MV-4-11 (cell line): ENCODE results near the gene LCN6.

Source experiments
- DNase-seq: peaks from one replicate; lab custom pipeline; 2025; lab: John Stamatoyannopoulos, UW

Gene LCN6

DNA sequence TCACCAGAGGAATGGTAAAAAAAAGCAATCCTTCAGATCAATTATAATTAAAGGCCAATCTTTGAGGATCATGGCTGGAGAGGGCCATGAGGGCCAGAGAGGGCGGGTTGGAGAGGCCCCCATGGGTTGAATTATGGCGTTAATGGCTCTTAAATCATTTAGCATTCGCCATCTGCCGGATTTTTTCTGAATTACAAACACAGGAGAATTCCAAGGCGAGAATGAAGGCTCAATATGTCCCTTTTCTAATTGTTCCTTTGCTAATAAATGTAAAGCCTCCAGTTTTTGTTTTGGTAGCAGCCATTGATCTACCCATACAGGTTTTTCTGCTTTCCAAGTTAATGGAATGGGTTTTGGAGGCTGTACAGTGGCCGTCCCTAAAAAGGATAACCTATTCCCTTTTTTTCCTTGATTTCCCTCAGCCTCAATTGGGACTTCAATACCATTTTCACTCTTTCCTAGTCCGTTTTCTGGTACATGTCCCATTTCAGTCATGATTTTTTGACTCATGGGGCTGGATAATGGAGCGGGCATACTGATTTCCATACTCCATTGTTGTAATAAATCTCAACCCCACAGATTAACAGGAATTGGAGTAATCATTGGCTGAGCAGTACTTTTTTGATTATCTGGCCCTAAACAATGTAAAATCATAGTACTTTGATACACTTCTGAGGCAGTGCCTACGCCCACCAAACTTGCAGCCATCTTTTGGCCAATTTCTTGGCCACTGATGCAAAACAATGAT is 36.1 kb upstream of the LCN6 start:
- DNase-seq = peak; percentile 13

DNA sequence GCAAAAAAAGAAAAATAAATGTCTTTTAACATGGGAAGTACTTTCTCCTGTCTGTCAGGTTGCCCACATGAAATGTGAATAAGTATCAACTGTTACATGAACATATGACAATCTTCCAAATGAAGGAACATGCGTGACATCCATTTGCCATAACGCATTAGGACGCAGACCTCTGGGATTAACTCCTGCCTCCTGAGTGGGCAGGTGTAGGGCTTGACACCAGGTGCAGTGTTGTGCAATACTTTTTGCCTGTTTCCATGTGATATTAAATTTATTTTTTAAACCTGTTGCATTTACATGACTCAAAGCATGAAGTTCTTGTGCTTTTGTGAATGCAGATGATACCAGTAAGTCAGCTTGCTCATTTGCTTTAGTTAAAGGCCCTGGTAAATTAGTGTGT is 34.1 kb upstream of the LCN6 start:
- no peak for DNase-seq

- no peak for DNase-seq
Observed at GRCh38 chr9:136779808-136780207, 31.5 kb upstream of the LCN6 start.

DNA sequence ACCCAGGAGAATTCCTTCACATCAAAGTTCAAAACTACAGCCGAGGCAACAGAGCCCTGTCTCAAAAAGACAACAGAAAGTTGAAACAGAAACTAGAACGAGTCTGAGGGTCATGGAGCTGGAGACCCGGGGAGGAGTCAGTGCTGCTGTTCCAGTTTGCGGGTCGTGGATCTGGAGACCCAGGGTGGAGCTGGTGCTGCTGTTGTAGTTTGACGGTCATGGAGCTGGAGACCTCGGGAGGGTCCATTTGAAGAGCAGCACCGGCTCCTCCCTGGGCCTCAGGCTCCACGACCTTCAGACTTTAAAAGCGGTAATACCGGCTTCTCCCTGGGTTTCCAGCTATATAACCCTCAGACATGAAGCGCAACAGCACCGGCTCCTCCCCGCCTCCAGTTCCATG is 29.0 kb upstream of the LCN6 start:
- DNase-seq = no peak

DNA sequence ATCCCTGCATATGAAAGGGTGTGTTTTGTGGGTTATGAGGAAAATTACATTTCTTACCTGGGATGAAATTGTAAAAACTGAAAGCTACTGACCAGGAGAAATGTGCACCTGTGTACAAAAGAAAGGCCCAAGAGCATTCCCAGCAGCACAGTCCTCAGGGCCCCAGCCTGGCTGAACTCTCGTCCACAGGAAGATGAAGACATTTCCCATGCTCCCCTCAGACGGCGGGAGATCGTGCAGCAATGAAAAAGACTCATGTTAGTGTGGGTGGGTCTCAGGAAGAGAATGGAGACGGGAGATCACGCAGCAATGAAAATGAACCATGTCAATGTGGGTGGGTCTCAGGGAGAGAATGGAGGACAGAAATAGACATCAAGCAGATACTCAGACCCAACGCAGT is 28.6 kb upstream of the LCN6 start:
- no peak for DNase-seq

DNA sequence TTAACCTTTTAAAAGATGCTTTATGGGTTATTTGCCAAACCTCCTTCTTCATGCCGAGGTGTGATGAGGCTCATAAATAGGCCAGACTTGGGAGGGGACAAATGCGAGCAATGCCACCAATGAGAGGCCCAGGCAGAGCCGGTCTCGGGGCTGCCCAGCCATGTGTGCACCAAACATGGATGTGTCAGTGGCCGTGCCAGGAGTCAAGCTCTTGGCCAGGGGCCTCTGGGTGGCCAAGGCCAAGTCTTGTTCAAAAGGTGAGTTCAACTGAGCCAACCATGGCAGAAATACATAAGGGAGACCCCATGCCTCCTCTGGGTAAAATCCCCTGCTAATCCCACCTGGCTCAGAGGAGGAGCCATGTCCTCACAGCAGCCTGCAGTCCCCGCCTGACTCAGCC is 26.9 kb upstream of the LCN6 start:
- no peak for DNase-seq

GRCh38 chr9:136774416-136775045 is 26.2 kb upstream of the LCN6 start:
- no peak for DNase-seq

DNA sequence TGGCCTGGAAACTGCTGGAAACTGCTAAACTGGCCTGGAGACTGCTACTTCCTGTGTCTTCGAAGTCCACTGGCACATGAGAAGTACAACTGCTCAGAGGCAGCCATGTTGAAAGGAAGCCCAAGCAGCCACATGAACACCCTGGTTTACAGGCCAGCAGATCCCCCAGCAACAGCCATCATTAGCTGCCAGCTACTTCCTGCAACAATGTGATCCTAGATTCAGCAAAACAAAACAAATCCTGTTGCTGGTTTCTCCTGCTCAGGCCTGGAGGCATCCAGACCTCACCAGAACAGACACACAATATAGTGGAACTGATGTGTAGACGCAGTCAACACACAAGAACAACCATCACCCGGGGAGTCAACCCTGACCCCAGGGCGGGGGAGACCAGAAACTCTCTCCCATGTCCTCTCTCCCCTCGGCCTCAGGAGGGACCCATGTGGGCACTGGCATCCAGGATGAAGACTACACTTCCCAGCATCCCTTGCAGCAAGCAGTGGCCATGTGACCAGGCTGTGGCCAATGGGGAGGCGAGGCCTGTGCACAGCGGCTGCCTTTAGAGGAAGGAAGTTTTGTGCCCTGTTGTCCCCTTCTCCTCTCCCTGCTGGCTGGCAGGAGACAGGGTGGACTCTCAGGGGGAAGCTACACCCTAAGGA is 25.2 kb upstream of the LCN6 start:
- no peak for DNase-seq

GRCh38 chr9:136771907-136772415 is 23.6 kb upstream of the LCN6 start:
- no peak for DNase-seq

- no peak for DNase-seq
Observed at GRCh38 chr9:136769710-136770191, 21.4 kb upstream of the LCN6 start.

- DNase-seq = peak; percentile 38
Observed at GRCh38 chr9:136766410-136767120, 18.2 kb upstream of the LCN6 start.

DNA sequence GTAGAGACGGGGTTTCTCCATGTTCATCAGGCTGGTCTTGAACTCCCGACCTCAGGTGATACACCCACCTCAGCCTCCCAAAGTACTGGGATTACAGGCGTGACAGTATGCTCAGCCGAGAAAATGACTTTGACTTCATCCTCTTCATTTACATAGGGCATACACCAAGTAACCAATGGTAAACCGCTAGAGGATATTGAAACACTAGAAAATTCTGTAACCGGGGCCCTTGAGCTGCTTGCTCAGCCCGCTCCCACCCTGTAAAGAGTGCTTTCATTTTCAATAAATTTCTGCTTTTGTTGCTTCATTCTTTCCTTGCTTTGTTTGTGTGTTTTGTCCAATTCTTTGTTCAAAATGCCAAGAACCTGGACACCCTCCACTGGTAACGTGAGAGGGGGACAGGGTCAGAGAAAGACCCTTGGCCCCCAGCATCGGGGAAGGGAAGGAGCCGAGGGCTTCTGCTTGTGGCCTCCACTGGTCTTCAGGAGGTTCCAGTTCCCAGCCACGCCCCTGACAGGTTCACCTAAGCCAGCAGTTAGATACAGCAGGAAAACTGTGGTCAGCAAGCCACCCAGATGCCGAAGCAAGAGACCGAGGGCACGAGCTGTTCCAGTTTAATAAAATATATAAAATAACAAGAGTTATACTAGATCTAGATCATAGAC is 17.6 kb upstream of the LCN6 start:
- peak; percentile 24 for DNase-seq

DNA sequence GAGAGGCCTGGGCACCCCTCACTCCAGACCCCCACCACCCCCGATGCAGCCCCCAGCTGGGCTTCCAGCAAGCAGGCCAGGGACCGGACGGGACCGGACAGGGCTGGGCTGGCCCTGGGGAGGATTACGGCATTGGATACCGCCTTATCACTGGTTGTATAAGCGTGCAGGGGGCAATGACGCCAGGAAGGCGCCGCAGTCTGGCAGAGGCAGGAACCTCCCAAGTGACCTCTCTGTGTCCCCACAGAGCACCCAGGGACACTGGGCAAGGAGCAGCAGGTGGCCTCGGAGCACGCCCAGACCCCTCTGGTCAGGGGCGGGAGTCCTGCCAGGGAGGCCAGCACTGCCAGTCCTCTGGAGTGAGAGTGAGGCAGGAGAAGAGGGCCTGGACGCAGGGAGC is 16.7 kb upstream of the LCN6 start:
- DNase-seq = no peak

DNA sequence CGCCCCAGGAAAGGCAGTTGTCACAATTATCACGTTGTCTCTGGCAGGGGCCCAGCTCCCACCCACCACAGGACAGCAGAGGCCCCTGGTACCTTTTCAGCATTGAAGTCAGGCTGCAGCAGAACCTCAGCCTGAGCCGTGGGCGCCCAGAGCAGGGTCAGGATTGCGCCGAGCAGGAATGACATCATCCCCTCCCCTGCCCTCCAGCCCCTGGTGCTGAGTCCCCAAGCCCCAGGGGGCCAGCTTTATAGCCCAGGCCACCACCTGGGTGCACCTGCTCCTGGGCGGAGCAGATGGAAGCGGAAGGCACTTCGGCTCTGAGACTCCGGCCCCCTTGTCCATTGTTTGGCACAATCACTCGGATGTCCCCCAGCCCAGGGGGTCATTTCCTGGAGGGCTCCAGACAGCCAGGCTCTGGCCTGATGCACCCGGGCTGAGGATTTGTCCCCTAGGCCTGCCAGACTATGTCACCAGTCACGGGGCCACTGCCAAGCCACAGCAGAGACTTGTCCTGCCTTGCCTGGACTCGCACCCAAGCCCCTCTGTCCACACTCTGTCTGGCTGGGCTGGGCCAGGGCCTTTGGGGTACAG is 16.1 kb upstream of the LCN6 start, which contains the start of gene LCN15:
Gene LCN15 (minus strand): TSS at position 218 of the 591 bp plus-strand sequence. CDS start 30 bp downstream, at position 188.
- DNase-seq = no peak

DNA sequence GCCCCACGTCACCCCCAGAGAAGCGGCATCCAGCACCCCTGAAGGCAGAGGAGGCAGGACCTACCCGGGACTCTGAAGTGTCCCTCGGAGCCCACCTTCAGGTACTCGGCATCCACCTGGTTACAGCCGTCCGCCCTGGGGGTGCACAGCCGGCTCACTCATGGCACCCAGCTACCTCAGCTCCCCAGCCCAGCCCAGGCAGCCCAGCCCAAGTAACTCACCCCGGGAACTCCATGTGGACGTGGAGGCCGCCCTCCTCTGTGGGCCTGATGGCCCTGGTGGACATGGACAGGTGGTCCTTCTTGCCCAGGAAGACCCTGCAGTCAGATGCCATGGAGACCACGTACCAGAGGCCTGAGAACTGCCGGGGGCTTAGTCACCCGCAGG is 15.3 kb upstream of the LCN6 start:
- no peak for DNase-seq

- DNase-seq = no peak
Observed at GRCh38 chr9:136762915-136763648, 14.8 kb upstream of the LCN6 start.

DNA sequence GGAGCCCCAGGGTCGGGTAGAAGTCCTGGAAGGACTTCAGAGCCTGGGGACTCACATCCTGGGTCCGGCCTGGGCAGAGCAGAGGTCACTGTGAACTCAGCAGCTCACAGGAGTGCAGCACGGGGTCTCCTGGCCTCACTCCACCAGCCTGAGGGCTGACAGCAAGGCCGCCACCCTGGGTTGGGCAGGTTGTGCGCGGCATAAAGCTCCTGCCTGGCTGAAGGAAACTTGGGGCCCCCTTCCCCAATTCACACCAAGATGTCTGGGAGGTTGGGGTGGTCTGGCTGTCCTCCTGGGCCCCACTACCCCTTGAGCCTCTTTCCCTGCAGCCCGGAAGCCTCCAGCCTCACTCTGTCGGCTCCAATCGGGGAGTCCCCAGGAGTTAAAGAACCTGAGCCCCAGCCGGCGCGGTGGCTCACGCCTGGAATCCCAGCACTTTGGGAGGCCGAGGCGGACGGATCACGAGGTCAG is 13.9 kb upstream of the LCN6 start:
- no peak for DNase-seq

DNA sequence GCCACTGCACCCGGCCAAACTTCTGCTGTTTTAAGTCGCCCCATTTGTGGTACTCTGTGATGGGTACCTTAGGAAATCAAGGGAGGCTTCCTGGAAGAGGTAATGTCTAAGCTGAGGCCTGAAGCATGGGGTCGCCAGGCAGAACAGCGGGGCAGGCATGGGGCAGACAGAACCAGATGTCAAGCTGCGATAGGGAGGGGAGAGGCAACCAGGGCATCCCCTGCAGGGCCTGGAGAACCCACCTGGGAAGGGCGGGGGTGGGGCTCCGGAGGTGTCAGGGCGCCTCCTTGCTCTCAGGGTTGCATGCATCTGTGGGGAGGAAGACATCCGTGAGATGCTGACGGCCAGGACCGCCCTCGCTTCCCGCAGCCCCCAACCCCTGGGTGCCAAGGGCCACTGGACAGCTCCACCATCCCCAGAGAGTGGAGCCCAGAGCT is 13.2 kb upstream of the LCN6 start:
- no peak for DNase-seq

DNA sequence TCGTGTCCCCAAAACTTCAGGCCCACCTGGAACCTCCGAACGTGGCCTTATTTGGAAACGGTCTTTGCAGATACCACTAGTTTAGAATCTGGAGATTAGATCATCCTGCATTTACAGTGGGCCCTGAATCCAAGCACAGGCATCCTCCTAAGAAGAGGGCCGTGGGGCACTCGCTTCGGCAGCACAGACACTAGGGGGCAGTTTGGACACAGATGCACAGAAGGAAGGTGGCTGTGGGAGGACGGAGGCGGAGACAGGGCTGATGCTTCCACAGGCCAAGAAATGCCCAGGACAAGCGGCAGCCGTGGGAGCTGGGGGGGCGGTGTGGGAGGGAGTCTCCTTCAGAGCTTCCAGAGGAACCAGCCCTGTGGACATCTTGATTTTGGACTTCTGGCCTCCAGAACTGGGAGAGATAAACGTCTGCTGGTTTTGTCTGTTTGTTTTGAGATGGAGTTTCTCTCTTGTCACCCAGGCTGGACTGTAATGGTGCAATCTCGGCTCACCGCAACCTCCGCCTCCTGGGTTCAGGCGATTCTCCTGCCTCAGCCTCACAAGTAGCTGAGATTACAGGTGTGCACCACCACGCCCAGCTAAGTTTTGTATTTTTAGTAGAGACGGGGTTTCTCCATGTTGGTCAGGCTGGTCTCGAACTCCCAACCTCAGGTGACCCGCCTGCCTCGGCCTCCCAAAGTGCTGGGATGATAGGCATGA is 12.7 kb upstream of the LCN6 start:
- DNase-seq = peak; percentile 68

DNA sequence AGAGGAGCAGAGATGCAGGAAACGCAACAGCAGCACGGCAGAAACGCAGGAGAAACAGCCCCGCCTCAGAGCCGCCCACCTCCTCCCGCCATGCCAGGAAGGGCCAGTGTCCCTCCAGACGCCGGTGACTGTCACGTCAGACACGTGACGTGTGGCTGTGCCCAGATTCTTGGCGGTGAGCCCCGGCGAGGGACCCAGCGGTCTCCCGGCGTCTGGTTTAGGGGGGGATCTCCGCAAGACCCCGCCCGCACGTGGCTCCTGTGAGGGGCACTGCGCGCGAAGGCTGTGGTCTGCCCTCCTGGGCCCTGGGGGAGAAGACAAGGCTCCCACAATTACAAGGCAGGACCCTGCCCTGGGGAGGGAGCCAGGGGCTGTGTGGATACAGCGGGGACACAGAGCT is 12.1 kb upstream of the LCN6 start:
- no peak for DNase-seq
